HG03521 (cell line): Measurements from ENCODE around the gene RAP2A.
A peak's percentile ranks its signal among the peaks of the same experiment; 100 is the strongest.

Experiments
- ATAC-seq: cut with Tn5 transposase; IDR thresholded peaks from one replicate; pipeline ENCODE4 v1.9.1; 2021; ENCODE audit warnings: mild to moderate bottlenecking, moderate library complexity; ENCODE audit not compliant: unreplicated experiment

Gene RAP2A

GRCh38 chr13:97446448-97446847 lies 12.5 kb downstream of the RAP2A start:
- ATAC-seq: no peak

GRCh38 chr13:97448503-97449251 lies 14.7 kb downstream of the RAP2A start:
- no peak for ATAC-seq

- ATAC-seq: no peak
Observed at GRCh38 chr13:97454699-97455098, 20.7 kb downstream of the RAP2A start.

- no peak for ATAC-seq
Observed at GRCh38 chr13:97456047-97456446, 22.1 kb downstream of the RAP2A start.

- no peak for ATAC-seq
Observed at GRCh38 chr13:97459215-97459777, 25.3 kb downstream of the RAP2A start.

- peak; percentile 90 for ATAC-seq
Observed at GRCh38 chr13:97460004-97460775, 26.2 kb downstream of the RAP2A start.

- ATAC-seq: no peak
Observed at GRCh38 chr13:97460853-97461252, 26.9 kb downstream of the RAP2A start.

GRCh38 chr13:97464561-97464960 lies 30.6 kb downstream of the RAP2A start:
- no peak for ATAC-seq

GRCh38 chr13:97466722-97467121 lies 32.8 kb downstream of the RAP2A start:
- ATAC-seq: no peak

GRCh38 chr13:97468331-97468730 lies 34.4 kb downstream of the RAP2A start:
- ATAC-seq: no peak

- ATAC-seq: no peak
Observed at GRCh38 chr13:97471711-97472110, 37.7 kb downstream of the RAP2A start.

- ATAC-seq: no peak
Observed at GRCh38 chr13:97474349-97474980, 40.5 kb downstream of the RAP2A start.

- ATAC-seq: no peak
Observed at GRCh38 chr13:97475011-97475410, 41.0 kb downstream of the RAP2A start.

GRCh38 chr13:97477844-97478243 lies 43.9 kb downstream of the RAP2A start:
- ATAC-seq: no peak

GRCh38 chr13:97478247-97478646 lies 44.3 kb downstream of the RAP2A start:
- ATAC-seq: no peak

- ATAC-seq: no peak
Observed at GRCh38 chr13:97483465-97483864, 49.5 kb downstream of the RAP2A start.

GRCh38 chr13:97484301-97484700 lies 50.3 kb downstream of the RAP2A start:
- no peak for ATAC-seq

- no peak for ATAC-seq
Observed at GRCh38 chr13:97485320-97485719, 51.4 kb downstream of the RAP2A start.

- ATAC-seq: no peak
Observed at GRCh38 chr13:97490702-97491307, 56.8 kb downstream of the RAP2A start.

- ATAC-seq: no peak
Observed at GRCh38 chr13:97491452-97491851, 57.5 kb downstream of the RAP2A start.

GRCh38 chr13:97492257-97492656 lies 58.3 kb downstream of the RAP2A start:
- ATAC-seq: no peak
